Activated CD8-positive, alpha-beta memory T cell treated with anti-CD3 and anti-CD28 coated beads, Interleukin-2, amount 50 U/mL, for 4 hours (primary cell): ENCODE results near the gene WASHC2C.
"Not testable (repeated sequence)": the region's sequence is repeated elsewhere in the genome, so short reads cannot be mapped to it uniquely, and the experiment has no call there.

Experiments
- DNase-seq: peaks from one replicate; pipeline ENCODE4 v3.0.0-alpha.2; 2020

Gene WASHC2C

DNA sequence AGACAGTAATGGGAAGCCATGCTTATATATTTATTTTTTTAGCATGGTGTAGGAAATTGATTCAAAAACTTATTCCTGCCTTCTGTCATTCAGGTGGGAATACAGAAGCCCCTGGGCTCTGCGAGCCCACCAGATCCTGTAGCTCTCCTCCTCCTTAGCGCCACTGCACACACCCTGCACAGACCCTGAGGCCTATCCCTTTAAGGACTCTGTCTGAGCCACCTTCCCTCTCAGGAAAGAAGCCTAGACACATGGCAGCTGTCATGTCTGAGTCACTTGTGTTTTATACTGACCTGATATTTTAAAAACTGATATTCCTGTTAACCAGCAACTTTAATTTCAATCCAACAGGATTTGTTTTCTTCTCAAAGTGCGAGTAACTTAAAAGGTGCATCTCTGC lies 36.0 kb downstream of the WASHC2C start:
- DNase-seq = not testable (repeated sequence)

DNA sequence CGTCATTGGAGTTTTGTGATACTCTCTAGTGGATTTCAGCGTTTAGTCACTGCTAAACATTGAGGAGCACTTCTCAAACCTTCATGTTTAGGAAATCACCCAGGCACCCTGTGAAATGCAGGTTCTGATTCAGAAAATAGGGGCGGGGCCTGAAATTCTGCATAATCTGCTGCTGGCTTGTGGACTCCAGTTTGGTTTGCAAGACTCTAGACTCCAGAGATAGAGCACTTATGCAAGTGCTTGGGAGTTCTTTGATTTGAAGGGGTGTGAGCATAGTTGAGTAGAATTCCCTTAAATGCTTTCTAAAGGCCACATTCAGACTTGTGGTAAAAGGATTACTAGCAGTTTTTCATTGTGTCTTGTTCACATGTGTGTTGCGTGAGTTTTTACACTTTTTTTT lies 41.3 kb downstream of the WASHC2C start:
- not testable (repeated sequence) for DNase-seq

DNA sequence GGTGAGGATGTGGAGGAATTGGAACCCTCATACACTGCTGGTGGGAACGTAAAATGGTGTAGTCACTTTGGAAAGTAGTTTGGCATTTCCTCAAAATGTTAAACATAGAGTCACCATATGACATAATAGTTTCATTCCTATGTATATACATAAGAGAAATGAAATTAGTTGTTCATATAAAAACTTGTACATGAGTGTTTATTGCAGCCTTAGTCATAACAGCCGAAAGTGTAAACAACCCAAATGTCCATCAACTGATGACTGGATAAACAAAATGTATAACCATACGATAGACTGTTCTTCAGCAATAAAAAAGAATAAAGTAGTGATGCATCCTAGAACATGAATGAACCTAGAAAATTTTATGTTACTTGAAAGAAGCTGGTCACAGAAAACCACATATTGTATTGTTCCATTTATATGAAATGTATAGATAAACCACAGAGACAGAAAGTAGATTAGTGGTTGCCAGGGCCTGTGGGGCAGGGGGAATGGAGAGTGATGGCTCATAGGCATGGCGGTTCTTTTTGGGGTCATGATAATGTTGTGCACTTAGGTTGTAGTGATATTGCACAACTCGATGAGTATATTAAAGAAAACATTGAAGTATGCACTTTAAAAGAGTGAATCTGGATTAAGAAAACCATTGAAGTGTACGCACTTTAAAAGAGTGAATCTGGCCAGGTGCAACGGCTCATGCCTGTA lies 44.8 kb downstream of the WASHC2C start:
- DNase-seq = not testable (repeated sequence)

DNA sequence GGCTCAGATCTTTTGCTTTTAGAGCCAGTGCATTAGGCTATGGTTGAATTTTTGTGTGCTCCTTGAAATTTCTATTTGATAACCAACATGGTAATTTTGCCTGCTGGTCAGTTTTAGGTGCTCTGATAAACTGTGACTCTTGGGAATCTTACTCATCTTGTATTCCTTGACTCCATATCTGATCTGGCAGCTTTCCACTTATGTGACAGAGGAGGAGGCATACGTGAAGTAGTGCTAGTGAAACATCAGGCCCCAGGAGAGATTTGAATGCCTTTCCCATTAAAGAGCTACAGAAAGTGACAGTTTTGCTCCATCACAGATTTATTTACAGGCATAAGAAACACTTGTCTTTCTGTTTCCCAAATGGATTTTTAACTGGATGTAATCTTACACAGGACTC lies 59.2 kb downstream of the WASHC2C start:
- DNase-seq = not testable (repeated sequence)

DNA sequence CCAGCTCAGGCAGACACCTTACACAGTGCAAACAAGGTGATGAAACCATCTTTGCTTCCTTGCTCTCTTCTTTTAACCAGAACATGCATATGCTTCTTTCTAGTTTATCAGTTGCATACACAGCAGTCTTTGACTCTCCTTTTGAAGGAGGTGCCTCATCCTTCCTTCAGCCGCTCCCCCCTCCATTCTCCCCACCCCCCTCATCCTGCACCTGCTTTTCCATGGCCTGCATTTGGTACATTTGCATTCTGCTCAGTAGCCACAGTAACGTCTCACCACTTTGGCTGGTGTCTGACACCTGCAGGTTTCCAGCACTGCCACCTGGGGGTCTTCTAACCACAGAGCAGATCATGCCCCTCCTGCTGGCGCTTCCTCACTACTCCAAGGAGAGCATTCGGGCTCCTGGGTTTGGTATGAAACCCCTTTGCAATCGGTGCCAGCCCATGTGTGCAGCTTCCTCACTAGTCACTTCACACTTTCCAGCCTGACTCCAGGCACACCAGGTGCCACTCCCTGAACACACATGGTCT lies 60.2 kb downstream of the WASHC2C start:
- not testable (repeated sequence) for DNase-seq

DNA sequence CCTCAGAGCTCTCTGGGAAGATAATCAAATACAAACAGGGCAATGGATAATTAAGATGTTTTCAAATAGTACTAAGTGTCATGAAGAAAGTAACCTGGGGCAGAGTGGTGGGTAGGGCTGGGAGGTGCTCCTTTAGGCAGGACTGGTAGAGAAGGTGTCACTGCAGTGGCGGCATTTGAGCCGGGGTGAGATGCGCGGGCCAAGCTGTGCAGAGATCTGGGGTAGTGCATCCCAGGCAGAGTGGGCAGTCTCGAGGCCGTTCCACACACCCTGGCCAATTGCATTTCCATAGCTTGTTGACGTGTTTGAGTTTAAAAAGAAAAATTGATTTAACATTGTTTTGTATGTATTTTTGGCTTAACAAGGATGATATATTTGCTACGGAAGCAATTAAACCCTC lies 62.9 kb downstream of the WASHC2C start:
- not testable (repeated sequence) for DNase-seq

DNA sequence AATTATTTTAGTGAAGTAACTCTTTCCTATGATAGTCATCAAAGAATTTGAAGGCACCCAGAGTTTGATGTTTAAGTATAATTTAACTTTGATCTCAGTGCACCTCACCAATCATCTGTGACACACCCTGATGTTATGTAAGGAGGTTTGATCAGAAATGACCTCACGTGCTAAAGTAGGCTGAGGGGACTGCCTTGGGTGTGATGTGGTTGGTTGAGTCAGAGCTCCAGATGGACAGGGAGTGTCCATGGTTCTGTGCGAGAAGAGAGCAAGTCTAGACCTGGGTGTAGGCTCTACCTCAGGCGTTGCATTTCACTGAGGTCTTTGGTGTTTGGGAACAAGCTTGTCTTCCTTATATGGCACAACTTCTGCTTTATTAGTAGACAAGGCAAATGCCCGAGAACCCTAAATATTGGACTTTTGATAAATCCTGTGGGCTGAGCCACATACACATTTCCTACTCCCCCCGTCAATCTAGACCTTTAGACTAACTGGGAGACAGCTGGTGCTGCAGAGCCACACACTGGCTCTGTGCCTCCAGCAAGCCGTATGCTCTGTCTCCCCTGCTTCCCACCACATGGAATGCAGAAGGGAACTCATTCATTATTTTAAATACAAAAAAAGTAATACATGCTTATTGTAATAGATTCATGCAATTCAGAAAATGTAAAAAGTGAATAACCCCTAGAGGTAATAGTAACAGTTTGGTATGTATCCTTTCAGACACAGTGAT lies 63.8 kb downstream of the WASHC2C start:
- not testable (repeated sequence) for DNase-seq

DNA sequence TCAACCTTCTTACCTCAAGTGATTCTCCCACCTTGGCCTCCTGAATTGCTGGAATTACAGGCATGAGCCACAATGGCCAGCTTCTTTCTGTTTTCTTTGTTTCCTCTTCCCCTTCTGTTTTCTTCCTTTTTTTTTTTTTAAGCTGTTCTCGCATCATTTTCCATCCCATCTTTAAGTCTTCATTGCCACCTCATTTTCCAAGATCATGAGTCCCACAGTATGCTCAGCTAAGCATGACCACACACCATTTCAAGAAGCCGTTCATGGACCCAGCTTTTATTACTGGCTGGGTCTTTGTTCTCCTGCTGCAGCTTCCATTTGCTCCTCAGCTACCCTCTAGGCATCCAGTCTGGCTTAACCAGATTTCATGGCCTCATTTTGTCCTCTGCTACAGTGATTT lies 67.7 kb downstream of the WASHC2C start:
- DNase-seq = not testable (repeated sequence)

DNA sequence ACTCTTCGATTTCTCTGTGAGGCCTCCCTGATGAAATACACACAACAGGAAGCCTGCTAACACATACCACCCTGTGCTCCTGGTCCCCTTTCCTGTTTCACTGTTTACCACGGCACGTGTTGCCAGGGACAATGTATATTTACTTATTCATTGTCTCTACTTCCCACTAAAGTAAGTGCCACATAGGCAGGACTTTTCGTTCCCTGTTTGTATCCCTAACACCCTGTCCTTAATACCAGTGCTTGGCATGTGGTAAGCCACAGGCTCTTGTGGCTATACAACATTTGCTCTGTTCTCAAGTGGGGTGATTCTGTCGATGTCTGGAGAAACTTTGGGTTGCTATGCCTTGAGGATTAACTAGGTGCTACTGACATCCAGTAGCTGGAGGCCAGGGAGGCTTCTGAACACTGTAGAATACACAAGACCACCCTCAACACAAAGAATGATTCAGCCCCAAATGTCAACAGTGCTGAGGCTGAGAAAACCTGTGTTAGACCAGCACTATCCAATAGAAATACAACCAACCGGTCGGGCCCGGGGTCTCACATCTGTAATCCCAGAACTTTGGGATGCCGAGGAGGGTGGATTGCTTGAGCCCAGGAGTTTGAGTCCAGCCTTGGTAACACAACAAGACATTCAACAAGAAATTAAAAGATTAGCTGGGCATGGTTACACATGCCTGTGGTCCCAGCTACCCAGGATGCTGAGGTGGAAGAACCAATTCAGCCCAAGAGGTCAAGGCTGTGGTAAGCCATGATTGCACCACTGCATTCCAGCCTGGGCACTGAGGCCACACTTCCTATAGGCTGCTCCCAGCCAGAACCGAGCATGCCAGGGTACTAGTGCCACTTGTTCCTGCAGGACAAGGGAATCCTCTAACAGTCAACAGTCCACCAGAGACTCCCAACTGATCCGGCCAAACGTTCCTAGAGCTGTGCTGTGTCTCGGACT lies 76.3 kb downstream of the WASHC2C start:
- DNase-seq = not testable (repeated sequence)

DNA sequence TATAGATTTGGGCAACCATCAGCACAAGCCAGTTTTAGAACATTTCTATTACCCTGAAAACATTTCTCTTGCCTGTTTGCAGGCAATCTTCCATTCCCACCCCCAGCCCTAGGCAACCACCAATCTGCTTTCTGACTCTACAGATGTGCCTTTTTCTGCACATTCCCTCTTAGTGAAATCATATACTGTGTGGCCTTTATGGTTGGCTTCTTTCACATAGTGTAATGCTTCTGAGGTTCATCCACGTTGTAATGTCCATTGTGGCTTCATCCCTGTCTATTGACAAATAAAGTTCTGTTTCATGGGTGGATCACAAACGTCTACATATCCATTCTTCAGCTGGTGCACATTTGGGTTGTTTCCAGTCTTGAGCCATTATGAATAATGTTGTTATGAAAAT lies 77.9 kb downstream of the WASHC2C start:
- not testable (repeated sequence) for DNase-seq

DNA sequence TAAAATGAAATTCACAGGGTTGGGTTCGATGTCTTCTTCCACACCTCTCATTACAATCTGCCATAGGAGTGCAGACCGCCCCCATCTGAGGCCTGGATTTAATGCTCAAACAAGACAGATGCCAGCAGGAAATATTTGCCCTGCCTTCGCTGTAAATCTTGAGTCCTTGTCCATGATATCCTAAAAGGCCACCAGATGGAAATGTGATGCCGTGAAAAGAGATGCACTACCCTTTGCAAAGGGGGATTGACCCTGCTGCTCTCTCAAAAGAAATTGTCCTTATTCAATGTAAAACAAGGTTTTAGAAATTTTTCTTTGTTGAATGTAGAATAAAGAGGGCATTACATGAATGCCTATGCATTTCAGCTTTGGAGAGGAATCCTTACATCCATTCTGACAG lies 82.8 kb downstream of the WASHC2C start:
- DNase-seq = no peak

DNA sequence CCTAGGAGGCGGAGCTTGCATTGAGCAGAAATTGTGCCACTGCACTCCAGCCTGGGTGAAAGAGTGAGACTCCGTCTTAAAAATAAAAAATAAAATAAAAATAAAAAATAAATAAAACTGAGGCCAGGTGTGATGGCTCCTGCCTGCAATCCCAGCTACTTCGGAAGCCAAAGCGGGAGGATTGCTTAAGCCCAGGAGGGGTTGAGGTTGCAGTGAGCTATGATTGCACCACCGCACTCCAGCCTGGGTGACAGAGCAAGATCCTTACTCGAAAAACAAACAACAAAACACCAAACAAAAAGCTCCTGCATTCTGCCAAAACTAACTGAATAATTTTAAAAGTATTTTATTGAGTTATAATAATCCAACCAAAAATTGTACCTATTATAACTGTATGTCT lies 84.0 kb downstream of the WASHC2C start:
- no peak for DNase-seq

DNA sequence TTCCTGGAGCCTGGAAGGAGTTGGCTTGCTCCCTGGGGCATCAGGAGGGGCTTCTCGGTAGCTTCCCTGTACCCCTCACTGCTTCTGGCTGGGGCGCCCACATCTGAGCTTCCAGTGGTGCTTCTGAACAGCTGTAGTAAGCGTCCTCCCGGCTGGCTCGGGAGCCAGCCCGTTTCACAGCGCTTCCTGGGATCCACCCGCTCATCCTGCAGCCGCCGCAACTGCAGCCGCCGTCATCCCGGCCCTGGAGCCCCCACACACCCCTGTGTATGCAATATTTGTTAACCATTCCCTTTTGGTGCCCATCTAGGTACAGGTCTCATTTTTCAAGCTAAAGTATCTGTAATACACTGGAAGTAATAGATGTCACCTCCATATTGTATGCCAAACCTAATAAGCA lies 85.9 kb downstream of the WASHC2C start:
- DNase-seq = not testable (repeated sequence)

DNA sequence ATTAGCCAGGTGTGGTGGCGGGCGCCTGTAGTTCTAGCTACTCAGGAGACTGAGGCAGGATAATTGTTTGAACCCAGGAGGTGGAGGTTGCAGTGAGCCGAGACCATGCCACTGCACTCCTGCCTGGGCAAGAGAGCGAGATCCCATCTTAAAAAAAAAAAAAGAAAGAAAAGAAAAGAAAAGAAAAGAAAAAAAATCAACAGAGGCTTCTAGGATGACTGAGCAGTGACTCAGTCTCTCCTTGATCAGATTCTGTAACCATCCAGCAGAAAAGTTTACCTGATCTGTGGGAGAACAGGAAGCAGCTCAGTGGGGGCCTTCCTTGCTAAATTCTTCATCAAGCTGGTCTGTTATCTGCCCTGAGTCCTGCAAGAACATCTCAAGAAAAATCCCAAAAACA lies 87.1 kb downstream of the WASHC2C start:
- not testable (repeated sequence) for DNase-seq

DNA sequence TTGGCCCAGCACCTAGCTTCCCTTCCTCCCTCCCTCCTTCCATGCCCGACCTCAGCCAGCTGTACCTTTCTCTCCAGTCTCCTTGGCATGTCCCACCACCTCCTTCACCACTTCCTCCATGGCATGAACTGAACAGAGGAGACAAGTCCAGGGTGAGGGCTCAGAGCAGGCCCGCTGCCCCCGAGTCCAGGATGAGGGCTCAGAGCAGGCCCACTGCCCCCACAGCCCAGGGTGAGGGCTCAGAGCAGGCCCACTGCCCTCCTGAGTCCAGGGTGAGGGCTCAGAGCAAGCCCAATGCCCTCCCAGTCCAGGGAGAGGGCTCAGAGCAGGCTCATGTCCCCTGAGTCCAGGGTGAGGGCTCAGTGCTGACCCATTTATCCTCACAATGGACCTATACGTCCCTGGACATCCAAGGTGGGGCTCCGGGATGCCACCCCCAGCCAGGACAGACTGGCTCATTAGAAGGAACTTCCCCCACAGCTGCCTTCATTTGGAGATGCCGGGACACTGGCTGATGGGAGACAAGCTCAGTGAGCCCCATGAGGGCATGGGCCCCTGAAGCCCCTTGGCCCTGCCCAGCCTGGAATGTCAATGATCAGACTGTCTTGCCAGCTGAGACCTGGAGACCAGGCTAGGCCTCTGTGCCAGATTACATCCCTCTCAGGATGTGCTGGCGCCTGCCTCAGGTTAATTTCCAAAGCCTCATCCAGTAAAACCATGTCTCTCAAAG lies 90.2 kb downstream of the WASHC2C start:
- no peak for DNase-seq

DNA sequence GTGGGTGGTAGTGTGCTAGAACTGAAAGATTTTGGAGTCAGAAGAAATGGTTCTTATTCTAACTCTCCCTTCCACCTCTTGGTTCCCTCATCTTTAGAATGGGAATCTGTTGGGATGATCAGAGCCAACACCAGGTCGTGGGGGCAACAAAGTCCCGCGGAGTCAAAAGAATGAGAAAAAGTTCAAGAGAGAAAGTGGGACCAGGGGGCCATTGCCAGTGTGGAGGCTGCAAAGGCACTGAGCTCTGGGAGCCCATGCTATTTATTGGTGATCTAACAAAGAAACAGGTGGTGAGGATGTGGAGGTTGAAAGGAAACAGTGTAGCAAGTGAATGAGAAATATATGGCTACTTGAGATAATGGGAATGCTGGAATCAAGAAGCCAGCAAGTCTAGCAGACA lies 90.8 kb downstream of the WASHC2C start:
- no peak for DNase-seq

DNA sequence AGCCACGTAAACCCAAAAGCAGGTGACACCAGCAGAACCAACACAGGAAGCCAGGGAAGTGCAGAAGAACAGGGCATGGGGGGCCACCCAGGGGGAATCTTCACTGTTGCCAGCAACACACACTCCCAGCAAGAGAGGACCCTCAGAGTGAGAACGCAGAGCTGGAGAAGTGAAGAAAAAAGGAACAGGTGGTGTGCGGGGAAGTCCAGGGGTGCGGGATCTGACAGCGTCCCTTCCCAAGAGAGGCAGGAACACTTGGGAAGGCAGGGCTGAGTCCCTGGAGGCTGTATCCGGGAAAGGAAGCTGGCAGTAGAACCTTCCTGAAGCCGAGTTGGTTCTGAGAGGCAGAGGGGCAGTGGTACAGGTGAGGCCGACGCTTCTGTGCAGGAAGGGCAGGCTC lies 92.5 kb downstream of the WASHC2C start:
- no peak for DNase-seq

DNA sequence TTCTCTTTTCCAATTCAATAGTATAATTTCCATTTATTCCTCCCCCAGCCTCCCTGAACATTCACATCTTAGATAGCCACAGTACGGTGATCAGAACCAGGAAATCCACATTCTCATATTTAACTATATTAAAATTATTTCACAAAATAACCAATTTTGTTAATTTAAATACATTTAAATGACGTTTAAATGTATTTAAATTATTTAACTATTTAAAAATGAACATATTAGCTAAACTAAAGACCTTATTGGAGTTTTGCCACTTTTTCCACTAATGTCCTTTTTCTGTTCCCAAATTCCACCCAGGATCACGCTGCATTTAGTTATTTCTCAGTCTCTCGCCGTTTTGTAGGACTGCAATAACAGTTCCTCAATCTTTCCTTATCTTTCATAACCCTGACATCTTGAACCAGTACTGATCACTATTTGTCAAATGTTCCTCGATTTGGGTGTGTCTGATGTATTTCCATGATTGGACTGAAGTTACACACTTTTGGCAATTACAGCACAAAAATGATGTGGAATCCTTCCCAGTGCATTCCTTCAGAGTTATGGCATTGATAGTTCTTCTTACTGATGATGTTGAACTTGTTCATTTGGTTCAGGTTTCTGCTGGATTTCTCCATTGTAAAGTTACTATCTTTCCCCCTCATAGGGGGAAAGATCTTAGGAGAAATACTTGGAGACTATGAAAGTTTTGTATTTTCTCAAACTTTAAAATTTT lies 93.2 kb downstream of the WASHC2C start:
- DNase-seq = not testable (repeated sequence)

DNA sequence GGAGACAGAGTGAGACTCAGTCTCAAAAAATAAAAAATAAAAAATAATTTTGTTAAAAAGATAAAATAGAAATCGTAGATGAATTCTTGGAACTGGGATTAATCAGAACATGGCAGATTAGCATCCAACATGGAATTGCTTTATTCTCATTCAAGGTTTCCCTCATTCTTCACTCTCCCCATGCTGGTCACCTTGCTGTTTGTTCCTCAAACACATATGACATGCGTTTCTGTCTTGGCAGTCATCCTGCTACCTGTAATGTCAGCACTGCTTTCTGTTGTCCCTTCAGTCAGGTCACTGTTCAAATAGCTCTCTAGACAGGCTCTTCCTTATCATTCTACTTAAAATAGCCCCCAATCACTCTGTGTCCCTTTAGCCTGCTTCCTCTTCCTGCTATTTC lies 95.9 kb downstream of the WASHC2C start:
- DNase-seq = not testable (repeated sequence)
